Embryonic facial prominence (tissue), 1 donor: ENCODE measurements around the gene FAM193A.
"Not testable (repeated sequence)": the region's sequence is repeated elsewhere in the genome, so short reads cannot be mapped to it uniquely, and the experiment has no call there.

Experiments used
- DNase-seq: peaks from one replicate; pipeline ENCODE4 v3.0.0-alpha.2; 2016; ENCODE audit errors: extremely low spot score

Gene FAM193A

GRCh38 chr4:2750719-2751605, 214.5 kb downstream of the FAM193A start:
- no peak for DNase-seq

DNA sequence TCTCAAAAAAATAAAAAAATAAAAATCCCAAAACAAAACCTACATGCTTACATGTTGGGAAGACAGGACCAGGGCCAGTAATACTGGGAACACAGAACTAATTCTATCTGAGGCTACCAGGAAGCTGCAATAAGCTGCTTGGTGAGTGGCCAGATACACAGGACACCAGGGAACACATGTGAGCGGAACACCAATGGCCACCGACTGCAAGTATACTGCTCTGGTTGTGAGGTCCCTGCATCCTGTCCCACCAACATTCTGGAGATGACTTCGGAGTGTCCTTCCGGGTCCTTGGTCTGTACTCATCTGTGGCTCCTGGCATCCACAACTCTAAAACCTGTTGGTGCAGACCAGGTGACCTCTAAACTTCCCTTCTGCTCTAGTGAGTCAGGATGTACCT, 217.0 kb downstream of the FAM193A start:
- DNase-seq = no peak

GRCh38 chr4:2754848-2755819, 218.7 kb downstream of the FAM193A start:
- no peak for DNase-seq

- DNase-seq = no peak
These were observed 219.6 kb downstream of the FAM193A start, which contains the start of gene TNIP2 for GRCh38 chr4:2755821-2756690. Gene TNIP2, minus strand, starts transcription at chr4:2756336. Its CDS starts 47 bp downstream, at chr4:2756289.

- no peak for DNase-seq
These were observed 220.4 kb downstream of the FAM193A start for GRCh38 chr4:2756691-2757350.

DNA sequence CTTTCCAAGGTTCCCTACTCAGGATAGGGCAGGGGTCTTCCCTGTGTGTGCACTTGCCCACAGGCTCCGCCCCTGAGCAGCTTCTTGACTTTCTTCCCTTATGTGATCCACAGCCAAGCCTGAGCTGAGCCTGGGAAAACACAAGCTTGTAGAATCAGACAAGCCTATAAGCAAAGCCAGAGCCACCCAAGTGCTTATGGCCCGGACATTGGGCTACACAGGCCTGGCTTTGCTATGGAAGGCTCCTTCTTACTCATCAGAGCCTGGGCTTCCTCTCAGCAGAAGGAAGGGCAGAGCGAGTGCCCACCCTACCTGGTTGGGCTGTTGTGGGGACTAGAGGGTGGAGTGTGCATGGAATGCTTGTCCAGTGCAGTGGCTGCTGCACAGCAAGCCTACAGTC, 221.0 kb downstream of the FAM193A start:
- no peak for DNase-seq

DNA sequence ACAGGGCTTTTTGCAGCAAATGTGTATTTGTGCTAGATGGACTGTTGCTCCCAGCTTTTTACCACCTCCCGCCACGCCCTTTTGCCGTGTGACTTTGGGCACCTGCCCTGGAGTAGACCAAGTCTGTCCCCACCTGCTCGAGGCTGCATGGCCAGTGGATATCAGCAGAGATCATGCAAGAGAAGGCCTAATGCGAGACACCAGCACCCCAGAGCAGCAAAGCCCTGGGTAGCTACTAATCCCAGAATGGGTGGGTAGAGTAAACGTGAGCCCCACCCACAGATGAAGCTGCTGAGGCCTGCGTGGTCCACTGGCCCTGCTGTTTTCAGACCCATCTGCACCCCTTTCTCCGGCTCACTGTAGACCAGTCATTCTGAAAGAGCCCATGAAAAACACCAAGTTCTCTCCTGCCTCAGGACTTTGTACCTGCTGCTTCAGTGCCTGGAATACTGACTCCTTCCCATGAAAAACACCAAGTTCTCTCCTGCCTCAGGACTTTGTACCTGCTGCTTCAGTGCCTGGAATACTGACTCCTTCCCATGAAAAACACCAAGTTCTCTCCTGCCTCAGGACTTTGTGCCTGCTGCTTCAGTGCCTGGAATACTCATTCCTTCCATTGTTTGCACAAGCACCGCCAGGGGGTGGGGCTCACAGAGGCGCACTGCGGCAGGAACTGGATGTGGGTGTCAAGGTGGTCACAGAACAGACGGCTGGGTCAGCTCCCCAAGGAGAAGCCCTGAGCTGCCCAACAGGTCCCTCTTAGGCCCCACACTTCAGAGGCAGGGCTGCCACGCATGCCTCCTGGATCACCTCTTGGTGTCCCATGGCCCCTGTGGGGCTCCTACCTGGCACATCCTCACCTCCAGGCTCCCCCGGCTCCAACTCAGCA, 224.8 kb downstream of the FAM193A start:
- no peak for DNase-seq

DNA sequence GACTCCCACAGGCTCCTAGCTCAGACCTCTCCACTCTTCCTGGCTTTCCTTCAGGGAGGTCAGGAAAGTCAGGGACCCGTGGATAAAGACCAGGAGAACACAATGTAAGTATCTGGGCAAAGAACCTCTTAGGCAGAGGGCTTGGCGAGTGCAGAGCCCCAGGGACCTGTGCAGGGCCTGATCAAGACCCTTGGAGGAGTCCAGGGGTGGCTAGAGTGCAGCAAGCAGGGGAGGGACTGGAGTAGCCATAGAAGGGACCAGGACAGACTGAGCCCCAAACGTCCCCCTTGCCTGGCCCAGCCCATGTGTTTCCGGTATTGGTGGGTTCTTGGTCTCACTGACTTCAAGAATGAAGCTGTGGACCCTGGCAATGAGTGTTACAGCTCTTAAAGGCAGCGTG, 225.6 kb downstream of the FAM193A start:
- no peak for DNase-seq

GRCh38 chr4:2762486-2763370, 226.3 kb downstream of the FAM193A start:
- DNase-seq = not testable (repeated sequence)

GRCh38 chr4:2763511-2763967, 227.1 kb downstream of the FAM193A start:
- DNase-seq = no peak

DNA sequence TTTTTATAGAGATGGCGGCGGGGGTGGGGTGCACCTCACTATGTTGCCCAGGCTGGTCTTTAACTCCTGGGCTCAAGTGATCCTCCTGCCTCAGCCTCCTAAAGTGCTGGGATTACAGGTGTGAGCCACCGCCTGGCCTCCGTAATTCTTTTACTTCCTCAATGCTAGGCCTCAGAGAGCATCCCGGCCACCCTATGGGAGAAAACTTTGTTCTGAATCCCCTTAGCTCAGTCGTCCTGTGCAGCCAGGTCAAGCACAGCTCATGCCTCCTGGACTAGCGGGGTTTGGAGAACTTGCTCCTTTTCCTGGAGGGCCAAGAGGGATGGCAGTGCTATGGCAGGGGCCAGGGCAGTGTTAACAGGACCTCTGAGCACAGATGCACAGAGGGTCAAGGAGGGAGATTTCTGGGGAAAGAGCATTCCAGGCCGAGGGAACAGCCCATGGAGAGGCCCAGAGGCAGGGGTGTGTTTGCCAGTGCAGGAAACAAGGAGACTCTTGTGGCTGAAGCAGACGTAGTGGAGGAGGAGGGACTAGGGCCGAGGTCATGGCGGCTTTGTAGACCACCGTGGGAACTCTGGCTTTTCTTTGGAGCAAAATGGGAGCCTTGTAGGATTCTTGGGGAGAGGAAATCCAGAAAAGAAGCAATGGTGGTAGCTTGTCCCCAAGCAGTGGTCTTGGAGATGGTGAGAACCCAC, 229.5 kb downstream of the FAM193A start:
- DNase-seq = no peak

GRCh38 chr4:2767046-2767704, 230.7 kb downstream of the FAM193A start:
- DNase-seq = no peak

DNA sequence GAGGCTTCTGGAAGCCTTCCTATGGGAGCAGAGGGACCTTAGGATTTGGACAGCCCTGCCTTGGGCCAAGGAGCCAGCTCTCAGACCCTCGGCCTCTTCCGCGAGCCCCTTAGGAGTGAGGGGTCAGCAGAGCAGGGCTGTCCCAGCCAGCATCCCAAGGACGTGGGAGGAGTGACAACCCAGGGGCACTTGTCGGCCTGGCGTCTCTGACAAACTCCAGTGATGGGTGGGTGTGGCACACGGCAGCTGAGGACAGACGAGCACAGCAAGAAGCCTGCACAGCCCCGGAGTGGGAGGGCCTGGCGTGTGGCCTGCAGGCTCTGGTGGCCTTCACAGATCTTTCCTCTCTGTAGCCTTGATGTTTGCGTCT, 231.2 kb downstream of the FAM193A start:
- no peak for DNase-seq

DNA sequence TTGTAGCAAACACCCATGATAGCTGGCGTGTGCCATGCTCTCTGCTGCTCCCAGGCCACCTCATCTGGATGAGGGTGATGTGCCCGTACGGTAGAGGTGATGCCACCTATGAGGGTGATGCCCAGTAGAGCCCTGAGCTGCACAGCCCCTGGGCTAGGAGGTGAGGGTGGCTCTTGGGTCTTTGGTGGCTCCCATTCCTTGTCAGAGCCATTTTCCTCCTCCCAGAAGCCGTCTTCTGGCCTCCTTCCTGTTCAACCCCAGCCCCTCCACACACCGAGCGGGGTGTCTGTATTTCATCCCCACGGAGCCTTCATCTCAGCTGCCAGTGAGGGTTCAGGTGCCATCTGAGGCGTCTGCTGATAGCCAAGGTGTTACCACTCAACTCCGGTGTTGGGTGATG, 231.7 kb downstream of the FAM193A start:
- no peak for DNase-seq

GRCh38 chr4:2768921-2769336, 232.5 kb downstream of the FAM193A start:
- DNase-seq = no peak

GRCh38 chr4:2771264-2771663, 234.8 kb downstream of the FAM193A start:
- no peak for DNase-seq

- not testable (repeated sequence) for DNase-seq
These were observed 244.2 kb downstream of the FAM193A start for GRCh38 chr4:2780643-2781042.

DNA sequence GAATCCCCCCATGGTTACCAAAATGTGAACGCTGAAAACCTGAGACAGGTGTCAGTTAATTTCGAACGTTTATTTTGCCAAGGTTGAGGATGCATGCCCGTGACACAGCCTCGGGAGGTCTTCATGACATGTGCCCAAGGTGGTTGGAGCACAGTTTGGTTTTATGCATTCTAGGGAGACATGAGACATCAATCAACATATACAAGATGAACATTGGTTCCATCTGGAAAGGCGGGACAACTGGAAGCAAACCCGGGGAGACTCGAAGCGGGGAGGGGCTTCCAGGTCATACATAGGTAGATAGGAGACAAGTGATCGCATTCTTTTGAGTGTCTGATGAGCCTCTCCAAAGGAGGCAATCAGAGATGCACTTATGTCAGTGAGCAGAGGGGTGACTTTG, 245.5 kb downstream of the FAM193A start:
- no peak for DNase-seq
